Fibroblast of upper back skin (primary cell): ENCODE data around the gene SEM1.
"Not testable (repeated sequence)": the region's sequence is repeated elsewhere in the genome, so short reads cannot be mapped to it uniquely, and the experiment has no call there.

ENCODE experiments used
- DNase-seq: peaks from one replicate; pipeline ENCODE4 v3.0.0-alpha.2; 2013

SEM1 gene

GRCh38 chr7:96658022-96658412, 51.6 kb downstream of the SEM1 start:
- no peak for DNase-seq

DNA sequence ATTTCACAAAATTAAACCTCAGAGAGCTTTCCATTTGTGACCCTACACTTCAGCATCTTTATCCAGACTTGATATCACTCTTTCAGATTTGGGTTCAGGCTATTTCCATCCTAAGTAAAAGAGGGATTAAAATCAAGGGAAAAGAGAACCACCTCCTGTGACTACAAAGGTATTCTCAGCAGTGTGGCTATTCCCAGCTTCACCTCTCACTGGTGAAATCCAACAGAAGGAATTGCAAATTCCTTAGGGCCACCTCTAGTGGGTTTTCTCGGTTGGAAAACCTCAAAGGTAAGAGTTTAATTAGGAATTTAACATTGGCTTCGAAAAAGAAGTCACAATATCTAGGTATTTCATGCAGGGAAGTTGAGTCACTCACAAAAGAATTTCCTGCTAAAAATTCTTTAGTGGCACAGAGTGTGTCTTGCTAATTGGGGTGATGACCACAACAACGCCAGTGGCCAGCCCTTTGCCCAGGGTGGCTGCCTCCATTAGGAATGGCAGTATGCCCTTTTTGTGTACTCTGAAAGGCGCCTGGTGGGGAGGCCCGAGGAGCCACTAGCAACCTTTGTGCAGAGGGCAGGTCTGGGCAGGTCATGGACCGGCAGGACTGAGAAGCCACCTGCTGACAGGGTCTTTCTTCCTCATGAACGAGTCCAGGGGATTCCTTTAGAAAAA, 52.2 kb downstream of the SEM1 start:
- no peak for DNase-seq

DNA sequence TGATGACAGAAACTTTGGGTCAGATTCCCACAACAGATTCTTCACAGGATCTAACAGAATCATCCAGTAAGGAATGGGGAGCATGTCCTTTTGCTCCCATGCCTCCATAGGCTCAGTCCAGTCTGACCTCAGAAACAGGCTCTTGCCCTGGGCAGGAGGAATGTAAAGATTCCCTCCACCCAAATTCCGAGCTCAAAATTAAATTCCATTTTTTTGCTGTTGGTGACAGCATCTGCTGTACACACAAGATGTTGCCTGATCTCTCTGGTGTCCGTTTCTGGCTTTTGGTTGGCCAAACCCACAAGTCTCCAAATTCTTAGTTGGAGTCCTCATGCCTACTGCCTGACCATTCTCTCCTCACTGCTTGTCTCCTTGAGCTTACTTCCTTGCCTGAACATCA, 53.7 kb downstream of the SEM1 start:
- DNase-seq = no peak

GRCh38 chr7:96654630-96655188, 54.9 kb downstream of the SEM1 start:
- no peak for DNase-seq

- DNase-seq = peak; percentile 42
These were observed 59.7 kb downstream of the SEM1 start for GRCh38 chr7:96649981-96650380.

DNA sequence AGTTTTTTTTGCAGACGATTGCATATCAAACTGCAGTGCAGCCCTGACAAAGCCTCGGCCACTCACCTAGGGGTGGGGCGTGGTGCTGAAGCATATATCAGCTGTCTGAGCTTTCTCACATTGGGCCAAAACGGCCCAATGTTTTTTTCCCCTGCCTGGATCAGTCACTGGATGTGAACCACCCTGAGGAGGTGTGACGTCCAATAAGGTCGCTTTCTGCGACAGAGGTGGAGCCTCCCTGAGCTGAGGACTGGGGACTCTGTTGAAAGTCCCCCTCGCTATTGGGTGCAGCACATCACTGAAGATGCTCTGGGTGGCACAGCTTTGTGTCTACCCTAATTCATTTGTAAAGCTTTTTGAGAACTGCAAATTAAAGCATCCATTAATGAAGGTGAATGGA, 60.9 kb downstream of the SEM1 start:
- no peak for DNase-seq

- DNase-seq = no peak
These were observed 61.9 kb downstream of the SEM1 start for GRCh38 chr7:96647733-96648132.

DNA sequence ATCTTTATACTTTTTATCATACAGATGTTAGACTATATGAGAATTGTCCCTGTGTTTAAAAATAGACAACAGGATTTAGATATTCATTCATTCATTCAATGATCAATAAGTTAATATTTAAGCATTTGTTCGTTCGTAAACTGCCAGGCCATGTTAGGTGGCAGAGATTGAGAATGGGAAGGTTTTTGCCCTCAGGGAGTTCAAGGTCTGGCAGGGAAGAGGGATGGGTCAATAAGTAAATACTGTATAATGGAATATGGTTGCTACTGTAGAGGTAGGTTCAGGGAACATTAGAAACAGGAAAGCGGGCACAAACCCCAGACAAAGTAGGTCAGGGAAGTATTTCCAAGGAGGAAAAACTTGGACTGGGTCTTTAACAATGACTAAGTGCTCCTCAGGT, 64.6 kb downstream of the SEM1 start:
- DNase-seq = no peak

- not testable (repeated sequence) for DNase-seq
These were observed 66.2 kb downstream of the SEM1 start for GRCh38 chr7:96643436-96643835.

- DNase-seq = no peak
These were observed 69.6 kb downstream of the SEM1 start for GRCh38 chr7:96640054-96640453.
